MM.1S (cell line): ENCODE measurements around the gene GPD1L.

Source experiments
- DNase-seq: peaks from one replicate; pipeline ENCODE4 v3.0.0-alpha.2; 2015
- H2AFZ ChIP-seq: fragments of 300-600 bp; sonication (generic); 2 replicates; pipeline ENCODE4 v1.6.0; 2016; ENCODE audit warnings: antibody characterized with exemption, low read length
- H3F3A ChIP-seq: fragments of 300-600 bp; sonication (generic); 2 replicates; pipeline ENCODE4 v1.6.1; 2016; ENCODE audit warnings: mild to moderate bottlenecking, antibody characterized with exemption, low read length, moderate library complexity, mixed read lengths; ENCODE audit not compliant: insufficient read depth
- H3K27ac ChIP-seq: fragments of 300-600 bp; sonication (generic); 2 replicates; pipeline ENCODE4 v1.5.1; 2016; ENCODE audit warnings: mild to moderate bottlenecking, low read length
- H3K27me3 ChIP-seq: fragments of 300-600 bp; sonication (generic); replicated peaks from 2 replicates; pipeline ENCODE4 v1.6.0; 2016; ENCODE audit warnings: low read length; ENCODE audit not compliant: insufficient read depth
- H3K36me3 ChIP-seq: fragments of 300-600 bp; sonication (generic); replicated peaks from 2 replicates; pipeline ENCODE4 v1.6.1; 2016; ENCODE audit warnings: mild to moderate bottlenecking, low read length, mixed read lengths; ENCODE audit not compliant: insufficient read depth
- H3K4me1 ChIP-seq: fragments of 300-600 bp; sonication (generic); 2 replicates; pipeline ENCODE4 v1.6.1; 2016; ENCODE audit warnings: low read length, mixed read lengths
- H3K4me2 ChIP-seq: fragments of 300-600 bp; sonication (generic); 2 replicates; pipeline ENCODE4 v1.6.0; 2016; ENCODE audit warnings: low read depth, low read length
- H3K4me3 ChIP-seq: fragments of 300-600 bp; sonication (generic); 2 replicates; pipeline ENCODE4 v1.5.1; 2016; ENCODE audit warnings: low read length, mixed read lengths
- H3K79me2 ChIP-seq: fragments of 300-600 bp; sonication (generic); 2 replicates; pipeline ENCODE4 v1.6.1; 2016; ENCODE audit warnings: mixed run types, low read length, mixed read lengths
- H3K9ac ChIP-seq: fragments of 300-600 bp; sonication (generic); 2 replicates; pipeline ENCODE4 v1.6.1; 2016; ENCODE audit warnings: low read length, mixed read lengths
- H3K9me2 ChIP-seq: fragments of 300-600 bp; sonication (generic); replicated peaks from 2 replicates; pipeline ENCODE4 v1.6.1; 2016; ENCODE audit warnings: mild to moderate bottlenecking, low read length, mixed read lengths; ENCODE audit not compliant: insufficient read depth
- H3K9me3 ChIP-seq: fragments of 300-600 bp; sonication (generic); replicated peaks from 2 replicates; pipeline ENCODE4 v1.6.1; 2016; ENCODE audit warnings: mild to moderate bottlenecking, low read length, mixed read lengths; ENCODE audit not compliant: insufficient read depth
- H4K20me1 ChIP-seq: fragments of 300-600 bp; sonication (generic); 2 replicates; pipeline ENCODE4 v1.6.1; 2016; ENCODE audit warnings: mild to moderate bottlenecking, low read length, moderate library complexity, mixed read lengths; ENCODE audit not compliant: insufficient read depth
- CTCF ChIP-seq: fragments of 300-600 bp; sonication (generic); IDR thresholded peaks from 2 replicates; pipeline ENCODE4 v1.5.1; 2016; ENCODE audit warnings: antibody characterized with exemption, low read length, mixed read lengths
- EZH2 ChIP-seq: fragments of 300-600 bp; sonication (generic); optimal IDR thresholded peaks from 2 replicates; pipeline ENCODE3; 2017; ENCODE audit warnings: low read depth, mild to moderate bottlenecking, antibody characterized with exemption, low read length, mixed read lengths
- EZH2phosphoT487 ChIP-seq: fragments of 300-600 bp; sonication (generic); IDR thresholded peaks from 2 replicates; pipeline ENCODE4 v1.6.1; 2018; ENCODE audit warnings: antibody characterized with exemption, low read length

The GPD1L gene

GRCh38 chr3:32157600-32158264 lies 51.3 kb downstream of the GPD1L start:
- Histone ChIP-seq H3K36me3 (no peaks in the 10 kb centered on the region), H3K9me2 (no peaks in the 10 kb centered on the region), H2AFZ (no peak overlapping the region), H3K4me1 (no peaks in the 10 kb centered on the region), H3K9me3 (no peaks in the 10 kb centered on the region), H3F3A (no peaks in the 10 kb centered on the region), H3K27me3 (no peaks in the 10 kb centered on the region), H3K9ac (no peak overlapping the region), H3K79me2 (no peaks in the 10 kb centered on the region), H3K4me2 (no peak overlapping the region), H3K27ac (no peak overlapping the region), H3K4me3 (no peak overlapping the region), H4K20me1 (no peaks in the 10 kb centered on the region)
- DNase-seq = no peak
- TF ChIP-seq EZH2phosphoT487 = no peak
- TF ChIP-seq CTCF = no peak

- H3K9me2 ChIP-seq = no peaks in the 10 kb centered on the region
- no peaks in the 10 kb centered on the region for H3K4me1 ChIP-seq
- H3K79me2 ChIP-seq = no peaks in the 10 kb centered on the region
- H4K20me1 ChIP-seq = no peaks in the 10 kb centered on the region
- no peak overlapping the region for H3K27ac ChIP-seq
- no peaks in the 10 kb centered on the region for H3K27me3 ChIP-seq
- no peaks in the 10 kb centered on the region for H3K36me3 ChIP-seq
- DNase-seq = no peak
- H2AFZ ChIP-seq = no peak overlapping the region
- no peak overlapping the region for H3K4me2 ChIP-seq
- H3K9ac ChIP-seq = no peak overlapping the region
- H3F3A ChIP-seq = no peaks in the 10 kb centered on the region
- no peak for TF ChIP-seq EZH2phosphoT487
- no peak for TF ChIP-seq CTCF
- TF ChIP-seq EZH2 = no peak
- H3K9me3 ChIP-seq = no peaks in the 10 kb centered on the region
- no peak overlapping the region for H3K4me3 ChIP-seq
Measured at GRCh38 chr3:32160706-32161214, 54.3 kb downstream of the GPD1L start.

- no peaks in the 10 kb centered on the region for H3K27me3 ChIP-seq
- no peaks in the 10 kb centered on the region for H3K4me1 ChIP-seq
- H3K27ac ChIP-seq = no peak overlapping the region
- no peaks in the 10 kb centered on the region for H3K79me2 ChIP-seq
- DNase-seq = no peak
- TF ChIP-seq CTCF (no peak), EZH2 (no peak), EZH2phosphoT487 (no peak)
- H3K9me3 ChIP-seq = no peaks in the 10 kb centered on the region
- no peak overlapping the region for H2AFZ ChIP-seq
- H3K9me2 ChIP-seq = no peaks in the 10 kb centered on the region
- H3K4me2 ChIP-seq = no peak overlapping the region
- H3K4me3 ChIP-seq = no peak overlapping the region
- H4K20me1 ChIP-seq = no peaks in the 10 kb centered on the region
- H3F3A ChIP-seq = no peaks in the 10 kb centered on the region
- H3K9ac ChIP-seq = no peak overlapping the region
- H3K36me3 ChIP-seq = no peaks in the 10 kb centered on the region
Measured at GRCh38 chr3:32165442-32165841, 59.0 kb downstream of the GPD1L start.
